GM23338 (cell line): ENCODE data around the gene UVSSA. TPM values are rescaled to one million over a fixed set of nuclear protein-coding genes. Genes with fewer than 3 reads are reported as not detected.
A peak's percentile ranks its signal among the peaks of the same experiment; 100 is the strongest.

Experiments used
- ATAC-seq: fragments of 200-7000 bp; cut with Tn5 transposase; 3 replicates; pipeline ENCODE4 v1.9.1; 2020
- DNase-seq: peaks from one replicate; pipeline ENCODE4 v3.0.0-alpha.2; 2015; ENCODE audit warnings: low spot score
- H2AFZ ChIP-seq: fragments of 200-600 bp; sonication (generic); 2 replicates; pipeline ENCODE4 v1.8.0; 2016; ENCODE audit warnings: antibody characterized with exemption, mild to moderate bottlenecking, moderate library complexity
- H3F3A ChIP-seq: fragments of 200-600 bp; sonication (generic); replicated peaks from 2 replicates; pipeline ENCODE4 v1.8.0; 2017; ENCODE audit warnings: antibody characterized with exemption, mixed run types, low read depth
- H3K27ac ChIP-seq: fragments of 200-600 bp; sonication (generic); 2 replicates; pipeline ENCODE4 v1.6.1; 2016; ENCODE audit warnings: low read depth
- H3K27me3 ChIP-seq: fragments of 200-600 bp; sonication (generic); 2 replicates; pipeline ENCODE4 v1.8.0; 2016; ENCODE audit warnings: mild to moderate bottlenecking, mixed run types, moderate library complexity; ENCODE audit not compliant: insufficient read depth
- H3K36me3 ChIP-seq: fragments of 200-600 bp; sonication (generic); 2 replicates; pipeline ENCODE4 v1.8.0; 2016; ENCODE audit warnings: mild to moderate bottlenecking; ENCODE audit not compliant: insufficient read depth
- H3K4me1 ChIP-seq: fragments of 200-600 bp; sonication (generic); 2 replicates; pipeline ENCODE4 v1.8.0; 2016; ENCODE audit warnings: mild to moderate bottlenecking, moderate library complexity; ENCODE audit not compliant: insufficient read depth
- H3K4me2 ChIP-seq: fragments of 200-600 bp; sonication (generic); 2 replicates; pipeline ENCODE4 v1.7.1; 2017; ENCODE audit warnings: mixed run types
- H3K4me3 ChIP-seq: fragments of 200-600 bp; sonication (generic); 2 replicates; pipeline ENCODE4 v1.6.1; 2016; ENCODE audit warnings: mixed run types
- H3K79me2 ChIP-seq: fragments of 200-600 bp; sonication (generic); replicated peaks from 2 replicates; pipeline ENCODE4 v1.8.0; 2017; ENCODE audit warnings: mild to moderate bottlenecking; ENCODE audit not compliant: insufficient read depth
- H3K9me2 ChIP-seq: fragments of 200-600 bp; sonication (generic); 2 replicates; pipeline ENCODE4 v1.8.0; 2017; ENCODE audit not compliant: insufficient read depth
- H4K20me1 ChIP-seq: fragments of 200-600 bp; sonication (generic); replicated peaks from 2 replicates; pipeline ENCODE4 v1.8.0; 2017; ENCODE audit warnings: mild to moderate bottlenecking; ENCODE audit not compliant: insufficient read depth
- H3K27ac Mint-ChIP-seq: 2 replicates; pipeline ENCODE4 v1.8.0; 2020; ENCODE audit warnings: inconsistent platforms, mild to moderate bottlenecking, moderate library complexity, mixed read lengths
- H3K27me3 Mint-ChIP-seq: 3 replicates; pipeline ENCODE4 v1.8.0; 2022; ENCODE audit warnings: low read depth, mild to moderate bottlenecking, moderate library complexity, mixed read lengths, inconsistent platforms; ENCODE audit not compliant: insufficient read depth, poor library complexity
- H3K36me3 Mint-ChIP-seq: 3 replicates; pipeline ENCODE4 v1.8.0; 2021; ENCODE audit warnings: low read depth, mild to moderate bottlenecking, inconsistent platforms, moderate library complexity, mixed read lengths
- H3K4me1 Mint-ChIP-seq: 3 replicates; pipeline ENCODE4 v1.8.0; 2020; ENCODE audit warnings: mild to moderate bottlenecking, inconsistent platforms, mixed read lengths
- H3K4me3 Mint-ChIP-seq: 3 replicates; pipeline ENCODE4 v1.8.0; 2021; ENCODE audit warnings: moderate library complexity, mild to moderate bottlenecking, inconsistent platforms, mixed read lengths
- H3K9me3 Mint-ChIP-seq: 3 replicates; pipeline ENCODE4 v1.8.0; 2020; ENCODE audit warnings: moderate library complexity, mild to moderate bottlenecking, inconsistent platforms, mixed read lengths
- EZH2phosphoT487 ChIP-seq: fragments of 200-600 bp; sonication (generic); IDR thresholded peaks from one replicate; pipeline ENCODE4 v1.8.1; 2018; ENCODE audit warnings: antibody characterized with exemption; ENCODE audit not compliant: unreplicated experiment
- JUNB ChIP-seq: IDR thresholded peaks from one replicate; pipeline ENCODE4 v1.6.1; 2016; ENCODE audit warnings: antibody characterized with exemption; ENCODE audit not compliant: unreplicated experiment
- ZNF114 ChIP-seq: fragments of 250-450 bp; sonication (Bioruptor Pico); IDR thresholded peaks from 2 replicates; pipeline ENCODE4 v1.5.0; 2020; ENCODE audit warnings: mild to moderate bottlenecking, moderate library complexity
- ZNF331 ChIP-seq: fragments of 250-450 bp; sonication (Bioruptor Pico); IDR thresholded peaks from 2 replicates; pipeline ENCODE4 v1.5.0; 2020; ENCODE audit warnings: low read depth, mild to moderate bottlenecking, moderate library complexity
- polyA plus RNA-seq: library from polyadenylated mRNA; unstranded; fragments of >200 nt; fragmentation: Nextera tagmentation; extraction: Ambion mirVana; gene quantifications from 2 replicates; pipeline ENCODE4 v1.2.1, GENCODE V29; 2016
- total RNA-seq: library from RNA; depleted of rRNA; stranded (reverse); fragments of >200 nt; shearing (Covaris generic); gene quantifications from 2 replicates; pipeline ENCODE4 v1.2.3, GENCODE V29; 2014
- TF ChIP-seq, protein P1 (sequence below): IDR thresholded peaks from one replicate; pipeline ENCODE4 v1.6.1; 2018; ENCODE audit warnings: antibody characterized with exemption; ENCODE audit not compliant: unreplicated experiment
- TF ChIP-seq, protein P2 (sequence below), 2 experiments: fragments of 200-600 bp in 1 of 2; sonication (generic) in 1 of 2; conservative IDR thresholded peaks; 2 replicates each; pipeline versions ENCODE4 v1.5.1 to v1.6.1; 2016 to 2017; ENCODE audit warnings: antibody characterized with exemption in 2 of 2, low read depth in 2 of 2, mild to moderate bottlenecking in 2 of 2, moderate library complexity in 1 of 2

UVSSA gene
- total and polyA plus RNA-seq, 2 experiments from 2014 or later: 6.5 to 27.7 TPM

DNA sequence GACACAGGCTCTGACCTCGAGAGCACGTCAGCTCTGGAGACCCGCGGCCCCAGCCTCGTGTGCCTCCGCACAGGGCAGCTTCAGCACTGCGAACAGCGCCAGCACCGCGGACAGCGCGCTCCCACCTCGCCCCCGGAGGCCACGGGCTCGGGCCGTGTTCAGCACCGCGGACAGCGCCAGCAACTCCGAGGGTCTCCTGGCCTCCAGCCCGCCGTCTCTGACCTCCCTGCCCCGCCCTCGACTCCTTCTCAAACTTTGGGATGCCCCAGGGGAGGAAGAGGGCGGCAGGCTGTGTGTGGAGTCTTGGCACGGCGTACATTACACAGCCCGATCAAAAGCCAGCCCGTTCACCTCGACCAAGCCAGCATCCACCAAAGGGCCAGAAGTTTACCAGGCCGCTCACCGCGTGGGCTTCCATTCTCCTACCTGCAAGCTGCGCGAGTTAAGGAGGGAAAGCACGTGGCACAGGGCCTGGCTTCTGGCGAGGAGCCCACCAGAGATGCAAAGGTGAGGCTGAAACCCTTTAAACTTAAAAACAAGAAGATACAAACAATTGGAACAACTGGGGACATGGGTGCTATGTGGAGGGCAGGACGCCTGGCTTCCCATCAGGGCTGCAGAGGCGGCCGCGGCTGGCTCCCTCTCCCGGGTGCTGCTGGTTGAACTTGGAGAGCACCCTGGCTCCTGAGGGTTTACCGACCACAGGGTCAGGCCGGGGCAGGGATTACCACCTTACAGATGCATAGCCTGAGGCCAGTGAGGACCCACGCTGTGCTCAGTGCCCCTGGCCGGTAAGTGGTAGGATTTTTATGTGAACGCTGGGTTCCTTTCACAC, 63.7 kb downstream of the UVSSA start (continued):
- TF ChIP-seq, protein P1, sequence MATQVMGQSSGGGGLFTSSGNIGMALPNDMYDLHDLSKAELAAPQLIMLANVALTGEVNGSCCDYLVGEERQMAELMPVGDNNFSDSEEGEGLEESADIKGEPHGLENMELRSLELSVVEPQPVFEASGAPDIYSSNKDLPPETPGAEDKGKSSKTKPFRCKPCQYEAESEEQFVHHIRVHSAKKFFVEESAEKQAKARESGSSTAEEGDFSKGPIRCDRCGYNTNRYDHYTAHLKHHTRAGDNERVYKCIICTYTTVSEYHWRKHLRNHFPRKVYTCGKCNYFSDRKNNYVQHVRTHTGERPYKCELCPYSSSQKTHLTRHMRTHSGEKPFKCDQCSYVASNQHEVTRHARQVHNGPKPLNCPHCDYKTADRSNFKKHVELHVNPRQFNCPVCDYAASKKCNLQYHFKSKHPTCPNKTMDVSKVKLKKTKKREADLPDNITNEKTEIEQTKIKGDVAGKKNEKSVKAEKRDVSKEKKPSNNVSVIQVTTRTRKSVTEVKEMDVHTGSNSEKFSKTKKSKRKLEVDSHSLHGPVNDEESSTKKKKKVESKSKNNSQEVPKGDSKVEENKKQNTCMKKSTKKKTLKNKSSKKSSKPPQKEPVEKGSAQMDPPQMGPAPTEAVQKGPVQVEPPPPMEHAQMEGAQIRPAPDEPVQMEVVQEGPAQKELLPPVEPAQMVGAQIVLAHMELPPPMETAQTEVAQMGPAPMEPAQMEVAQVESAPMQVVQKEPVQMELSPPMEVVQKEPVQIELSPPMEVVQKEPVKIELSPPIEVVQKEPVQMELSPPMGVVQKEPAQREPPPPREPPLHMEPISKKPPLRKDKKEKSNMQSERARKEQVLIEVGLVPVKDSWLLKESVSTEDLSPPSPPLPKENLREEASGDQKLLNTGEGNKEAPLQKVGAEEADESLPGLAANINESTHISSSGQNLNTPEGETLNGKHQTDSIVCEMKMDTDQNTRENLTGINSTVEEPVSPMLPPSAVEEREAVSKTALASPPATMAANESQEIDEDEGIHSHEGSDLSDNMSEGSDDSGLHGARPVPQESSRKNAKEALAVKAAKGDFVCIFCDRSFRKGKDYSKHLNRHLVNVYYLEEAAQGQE: peak; percentile 100
- TF ChIP-seq EZH2phosphoT487 (no peak), ZNF114 (CRISPR knock-in tag) (peak; percentile 99), JUNB (no peak)

DNA sequence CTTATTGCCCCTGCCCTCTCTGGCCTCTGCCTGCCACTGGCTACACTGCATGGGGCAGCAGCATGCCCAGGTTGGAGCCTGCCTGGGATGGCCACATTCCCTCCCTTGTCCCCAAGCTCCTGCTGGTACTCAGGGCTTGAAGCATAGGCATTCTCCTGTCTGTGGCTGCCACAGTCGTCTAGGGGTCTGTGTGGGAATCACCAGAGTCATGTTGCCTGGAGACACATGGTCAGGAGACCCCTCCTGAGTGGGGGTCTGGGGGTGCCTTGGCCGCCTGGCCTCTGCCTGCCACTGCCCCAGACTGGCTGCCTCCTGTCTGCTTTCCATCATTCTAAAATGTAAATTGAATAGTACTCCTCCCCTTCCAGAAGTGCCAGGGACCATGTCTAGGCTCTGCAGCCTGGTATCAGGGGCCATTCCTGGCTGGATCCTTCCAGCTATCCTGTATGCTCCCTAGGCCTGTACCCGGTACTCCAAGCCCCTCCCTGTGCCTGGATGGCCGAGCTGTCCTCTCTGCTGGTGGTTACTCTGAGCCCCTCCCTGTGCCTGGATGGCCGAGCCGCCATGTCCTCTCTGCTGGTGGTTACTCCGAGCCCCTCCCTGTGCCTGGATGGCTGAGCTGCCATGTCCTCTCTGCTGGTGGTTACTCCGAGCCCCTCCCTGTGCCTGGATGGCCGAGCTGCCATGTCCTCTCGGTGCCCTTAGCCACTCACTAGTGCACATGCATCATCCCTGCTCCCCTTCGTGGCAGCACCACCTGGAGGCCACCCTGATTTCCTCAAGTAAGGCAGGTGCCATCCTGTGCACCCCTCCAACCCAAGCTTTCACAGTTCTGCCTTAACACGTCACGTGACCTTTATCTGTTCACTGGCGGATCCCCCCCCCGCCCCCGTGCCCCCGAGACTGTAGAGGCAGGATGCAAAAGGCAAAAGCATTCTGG, 64.7 kb downstream of the UVSSA start:
- peak; percentile 5; the same call in 2 of the 3 replicates for ATAC-seq
- Mint-ChIP-seq H3K27ac (no peak overlapping the region), H3K9me3 (no peaks in the 10 kb centered on the region; the same call in 1 of the 3 replicates), H3K4me3 (no peak overlapping the region), H3K4me1 (peaks cover 12% of the 10 kb centered on the region), H3K27me3 (peaks cover 76% of the 10 kb centered on the region), H3K36me3 (no peaks in the 10 kb centered on the region; the same call in 2 of the 3 replicates)
- Histone ChIP-seq H3K9me2 (no peaks in the 10 kb centered on the region), H3K4me2 (no peak overlapping the region), H3K4me3 (no peak overlapping the region), H4K20me1 (peaks cover 3% of the 10 kb centered on the region), H3K4me1 (peaks cover 11% of the 10 kb centered on the region; the same call in 1 of the 2 replicates), H2AFZ (no peak overlapping the region), H3K27ac (no peak overlapping the region), H3K27me3 (peaks cover 74% of the 10 kb centered on the region), H3F3A (0 out of 2 replicates have a peak, but pooled peaks cover 6% of the 10 kb centered on the region), H3K79me2 (no peaks in the 10 kb centered on the region), H3K36me3 (no peaks in the 10 kb centered on the region)
- TF ChIP-seq, protein P2, sequence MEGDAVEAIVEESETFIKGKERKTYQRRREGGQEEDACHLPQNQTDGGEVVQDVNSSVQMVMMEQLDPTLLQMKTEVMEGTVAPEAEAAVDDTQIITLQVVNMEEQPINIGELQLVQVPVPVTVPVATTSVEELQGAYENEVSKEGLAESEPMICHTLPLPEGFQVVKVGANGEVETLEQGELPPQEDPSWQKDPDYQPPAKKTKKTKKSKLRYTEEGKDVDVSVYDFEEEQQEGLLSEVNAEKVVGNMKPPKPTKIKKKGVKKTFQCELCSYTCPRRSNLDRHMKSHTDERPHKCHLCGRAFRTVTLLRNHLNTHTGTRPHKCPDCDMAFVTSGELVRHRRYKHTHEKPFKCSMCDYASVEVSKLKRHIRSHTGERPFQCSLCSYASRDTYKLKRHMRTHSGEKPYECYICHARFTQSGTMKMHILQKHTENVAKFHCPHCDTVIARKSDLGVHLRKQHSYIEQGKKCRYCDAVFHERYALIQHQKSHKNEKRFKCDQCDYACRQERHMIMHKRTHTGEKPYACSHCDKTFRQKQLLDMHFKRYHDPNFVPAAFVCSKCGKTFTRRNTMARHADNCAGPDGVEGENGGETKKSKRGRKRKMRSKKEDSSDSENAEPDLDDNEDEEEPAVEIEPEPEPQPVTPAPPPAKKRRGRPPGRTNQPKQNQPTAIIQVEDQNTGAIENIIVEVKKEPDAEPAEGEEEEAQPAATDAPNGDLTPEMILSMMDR (conservative IDR thresholded peaks at IDR 0.05; ENCODE audit: low read depth in 2 of 2): peak; percentile 15 to 58; a peak in 3 of 4 replicates
- TF ChIP-seq, protein P1: peak; percentile 44
- no peak for TF ChIP-seq ZNF331 (CRISPR knock-in tag)
- peak; percentile 44 for DNase-seq
